ENCODE results near the gene HLCS. TPM values are rescaled to one million over a fixed set of nuclear protein-coding genes. Genes with fewer than 3 reads are reported as not detected.

Gene HLCS
- total RNA-seq, 6 experiments from 2014 or later, result 12.6 to 19.1 (median 16.0) TPM

DNA sequence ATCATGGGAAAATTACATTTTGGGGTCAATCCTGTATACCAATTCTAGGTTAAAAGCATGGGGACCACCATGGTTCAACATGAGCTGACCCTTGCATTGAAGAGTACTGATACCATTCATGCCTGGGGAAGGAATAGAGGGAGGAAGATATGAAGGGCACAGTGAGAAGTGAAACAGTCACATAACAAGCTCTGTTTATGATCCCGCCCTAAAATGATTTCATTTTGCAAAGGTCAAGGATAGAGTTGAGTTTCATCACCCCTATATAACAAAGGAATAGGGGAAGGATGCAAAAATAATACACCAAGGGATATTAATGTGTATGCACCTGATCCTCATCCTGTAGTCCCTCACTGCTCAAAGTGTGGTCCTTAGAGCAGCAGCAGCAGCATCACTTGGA is 2.5 kb upstream of the HLCS start:
- ATAC-seq (no peak), DNase-seq (no peak)
- intact Hi-C loops (cut with DNase I), result no loop called here
- 55% methylated on average over 1 of the region's 1 CpG for WGBS (ENCODE audit: insufficient coverage, low coverage, low lambda C conversion rate, missing lambda C conversion rate)
- Histone ChIP-seq H3K9me3 (no peaks in the 10 kb centered on the region), H3K36me3 (no peaks in the 10 kb centered on the region), H3K4me1 (peaks cover 0 to 6% (median 0%) of the 10 kb centered on the region in 4 donors), H3K4me3 (no peak overlapping the region), H3K27me3 (no peaks in the 10 kb centered on the region), H3K27ac (no peak overlapping the region)
- no peak for TF ChIP-seq POLR2A (IDR thresholded peaks at IDR 0.05)
- TF ChIP-seq CTCF (IDR thresholded peaks at IDR 0.05), result no peak

DNA sequence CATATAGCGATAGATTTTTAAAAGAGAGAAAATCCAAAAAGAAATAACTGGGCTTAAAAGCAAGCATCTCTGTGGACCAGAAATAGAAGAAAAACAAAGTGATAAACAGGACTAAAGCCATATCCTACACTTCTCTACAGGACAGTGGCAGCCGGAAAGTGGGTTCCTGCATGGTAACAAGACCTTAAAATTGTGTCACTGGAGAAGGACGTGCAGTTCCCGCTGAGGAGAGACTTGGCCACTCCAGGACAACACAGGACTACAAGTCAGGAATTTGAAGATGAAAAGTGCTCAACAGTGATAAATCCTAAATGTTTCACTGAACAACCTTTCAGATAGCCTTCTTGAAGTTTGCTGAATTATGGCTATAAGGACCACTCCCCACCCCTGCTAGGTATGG is 1.9 kb upstream of the HLCS start:
- Histone ChIP-seq H3K27me3 (no peaks in the 10 kb centered on the region), H3K4me3 (no peak overlapping the region), H3K4me1 (peaks cover 0 to 6% (median 0%) of the 10 kb centered on the region in 4 donors), H3K9me3 (no peaks in the 10 kb centered on the region), H3K27ac (no peak overlapping the region), H3K36me3 (no peaks in the 10 kb centered on the region)
- 67% methylated on average over 4 of the region's 4 CpGs for WGBS (ENCODE audit: insufficient coverage, low coverage, low lambda C conversion rate, missing lambda C conversion rate)
- DNase-seq (no peak), ATAC-seq (no peak)
- intact Hi-C loops (cut with DNase I), result no loop called here
- no peak for TF ChIP-seq POLR2A (IDR thresholded peaks at IDR 0.05)
- TF ChIP-seq CTCF (IDR thresholded peaks at IDR 0.05), result no peak

GRCh38 chr21:36966821-36967768 is 626 bp upstream of the HLCS start:
- Histone ChIP-seq H3K9me3 (no peaks in the 10 kb centered on the region), H3K27ac (peak overlapping the region; percentile 53 to 73 (median 71)), H3K4me1 (peaks cover 0 to 6% (median 0%) of the 10 kb centered on the region in 4 donors), H3K36me3 (no peaks in the 10 kb centered on the region), H3K4me3 (peak overlapping the region; percentile 59 to 84 (median 76)), H3K27me3 (no peaks in the 10 kb centered on the region)
- intact Hi-C loops (cut with DNase I), result no loop called here
- WGBS (ENCODE audit: insufficient coverage, low coverage, low lambda C conversion rate, missing lambda C conversion rate), result 29% methylated on average over 7 of the region's 34 CpGs
- TF ChIP-seq CTCF (IDR thresholded peaks at IDR 0.05), result no peak
- TF ChIP-seq POLR2A (IDR thresholded peaks at IDR 0.05), result no peak
- peak in 1 of 3 donors; percentile 66 for DNase-seq
- peak in 2 of 4 donors; percentile 3 to 46 for ATAC-seq

GRCh38 chr21:36965720-36966065 is 776 bp downstream of the HLCS start:
- no peak for DNase-seq
- WGBS (ENCODE audit: insufficient coverage, low coverage, low lambda C conversion rate, missing lambda C conversion rate), result 44% methylated on average over 9 of the region's 10 CpGs
- peak in 1 of 4 donors; percentile 29 for ATAC-seq
- peaks cover 0 to 6% (median 0%) of the 10 kb centered on the region in 4 donors for H3K4me1 ChIP-seq
- H3K4me3 ChIP-seq, result peak overlapping the region; percentile 59 to 84 (median 76)
- no peaks in the 10 kb centered on the region for H3K27me3 ChIP-seq
- no peaks in the 10 kb centered on the region for H3K36me3 ChIP-seq
- intact Hi-C loops (cut with DNase I), result no loop called here
- TF ChIP-seq POLR2A (IDR thresholded peaks at IDR 0.05) (no peak), CTCF (IDR thresholded peaks at IDR 0.05) (no peak)
- no peaks in the 10 kb centered on the region for H3K9me3 ChIP-seq
- H3K27ac ChIP-seq, result peak overlapping the region; percentile 57 to 71 (median 58)

All from right lobe of liver (tissue), 6 donors.